Bronchial epithelial cell (primary cell): ENCODE data around the gene GSTO2. TPM values are rescaled to one million over a fixed set of nuclear protein-coding genes. Genes with fewer than 3 reads are reported as not detected.

Experiments
- DNase-seq: peaks from one replicate; pipeline ENCODE4 v3.0.0-alpha.2; 2010; ENCODE audit warnings: low read depth
- FAIRE-seq: peaks from 2 replicates; lab custom pipeline; 2011; peaks lifted over from hg19 to GRCh38; lab: Jason Lieb, UNC
- H3K27me3 ChIP-seq: 2 replicates; pipeline ENCODE4 v1.5.1; 2011; ENCODE audit warnings: low read length; ENCODE audit not compliant: control insufficient read depth, insufficient read depth
- H3K36me3 ChIP-seq: 2 replicates; pipeline ENCODE4 v1.5.1; 2011; ENCODE audit warnings: low read length; ENCODE audit not compliant: control insufficient read depth, insufficient read depth
- H3K4me3 ChIP-seq: 2 replicates; pipeline ENCODE4 v1.5.1; 2011; ENCODE audit warnings: mild to moderate bottlenecking, low read depth, low read length, control low read depth
- CTCF ChIP-seq: IDR thresholded peaks from 2 replicates; pipeline ENCODE4 v1.5.1; 2011; ENCODE audit warnings: mild to moderate bottlenecking, moderate library complexity, low read length, control low read depth, inconsistent platforms; ENCODE audit not compliant: insufficient read depth, severe bottlenecking
- total RNA-seq: library from RNA; depleted of rRNA; stranded (reverse); fragments of >200 nt; gene quantifications from 2 replicates; pipeline ENCODE4 v1.2.1, GENCODE V29; 2014

The GSTO2 gene
- total RNA-seq, 1 donor from 2014 or later: 24.7 TPM

GRCh38 chr10:104328896-104329710 lies 60.1 kb downstream of the GSTO2 start:
- FAIRE-seq (peak; percentile 86), DNase-seq (peak; percentile 100)
- TF ChIP-seq CTCF: no peak
- Histone ChIP-seq H3K36me3 (peaks cover 26% of the 10 kb centered on the region), H3K27me3 (no peaks in the 10 kb centered on the region), H3K4me3 (peak overlapping the region; percentile 29)

DNA sequence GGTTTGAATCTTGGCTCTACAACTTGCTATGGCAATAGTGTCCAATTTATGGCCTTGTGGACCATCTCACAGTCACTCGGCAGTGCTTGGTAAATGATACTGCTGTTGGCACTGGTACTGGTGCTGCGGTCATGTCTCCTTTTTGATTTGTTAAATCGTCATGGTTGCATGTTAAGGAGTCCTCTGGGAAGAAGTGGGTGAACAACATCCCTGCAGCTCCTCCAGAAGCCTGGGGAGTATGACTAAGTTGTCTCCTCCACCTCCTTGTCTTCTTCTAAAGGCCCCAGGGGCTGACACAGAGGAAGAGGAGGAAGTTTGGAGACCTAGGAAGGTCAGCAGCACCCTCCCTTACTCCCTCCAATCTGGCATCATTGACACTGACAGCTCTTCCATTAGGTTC lies 60.8 kb downstream of the GSTO2 start:
- no peaks in the 10 kb centered on the region for H3K27me3 ChIP-seq
- no peak for TF ChIP-seq CTCF
- DNase-seq: peak; percentile 87
- no peak overlapping the region for H3K4me3 ChIP-seq
- no peak for FAIRE-seq
- peaks cover 26% of the 10 kb centered on the region for H3K36me3 ChIP-seq

GRCh38 chr10:104330168-104331110 lies 61.5 kb downstream of the GSTO2 start:
- DNase-seq: peak; percentile 85
- Histone ChIP-seq H3K4me3 (no peak overlapping the region), H3K27me3 (no peaks in the 10 kb centered on the region), H3K36me3 (peaks cover 28% of the 10 kb centered on the region)
- FAIRE-seq: no peak
- TF ChIP-seq CTCF: no peak

DNA sequence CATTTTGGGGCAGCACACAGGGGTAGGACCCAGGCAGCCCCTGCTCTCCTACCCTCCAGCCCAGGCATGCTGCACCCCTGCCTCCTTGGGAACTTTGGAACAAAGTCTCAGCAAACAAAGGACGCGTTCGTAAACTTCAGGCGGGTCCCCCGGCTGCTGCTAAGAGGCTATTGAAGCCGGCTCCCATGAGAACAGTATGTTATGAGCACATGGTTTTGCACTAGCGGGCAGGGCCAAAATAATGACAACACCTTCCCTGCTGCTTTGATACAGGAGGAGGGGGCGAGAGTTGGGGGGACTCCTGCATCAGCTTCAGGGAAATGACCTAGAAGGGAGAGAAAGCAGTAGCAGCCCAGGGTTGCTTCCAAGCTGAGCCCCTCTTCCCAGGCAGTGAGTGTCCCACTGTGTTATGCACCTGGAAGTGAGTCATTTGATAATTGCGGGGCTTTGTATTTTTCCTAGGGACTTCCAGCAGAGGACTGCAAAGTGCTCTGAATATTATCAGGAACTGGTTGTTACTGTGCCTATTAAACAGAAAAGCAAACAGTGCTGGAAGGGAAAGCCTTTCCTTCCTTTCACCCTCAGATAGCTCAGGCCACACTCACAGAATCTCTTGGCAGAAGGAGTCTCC lies 62.3 kb downstream of the GSTO2 start:
- Histone ChIP-seq H3K27me3 (no peaks in the 10 kb centered on the region), H3K36me3 (peaks cover 23% of the 10 kb centered on the region), H3K4me3 (no peak overlapping the region)
- TF ChIP-seq CTCF: no peak
- DNase-seq (peak; percentile 67), FAIRE-seq (no peak)

- no peak for DNase-seq
Observed at GRCh38 chr10:104332243-104333031, 63.5 kb downstream of the GSTO2 start.

More at GRCh38 chr10:104332243-104333031, 63.5 kb downstream of the GSTO2 start:
- TF ChIP-seq CTCF: no peak
- Histone ChIP-seq H3K4me3 (no peak overlapping the region), H3K27me3 (no peaks in the 10 kb centered on the region), H3K36me3 (peaks cover 17% of the 10 kb centered on the region)
- no peak for FAIRE-seq
